ENCODE measurements around the gene B3GNT8. TPM values are rescaled to one million over a fixed set of nuclear protein-coding genes. Genes with fewer than 3 reads are reported as not detected.

Gene B3GNT8
- total RNA-seq, 1 experiment from 2014 or later: 3.7 TPM

GRCh38 chr19:41420101-41420880 is 6.9 kb downstream of the B3GNT8 start:
- no peaks in the 10 kb centered on the region for H3K27me3 ChIP-seq (replicated peaks; ENCODE audit: control insufficient read depth, insufficient read depth, low read length)
- ChIA-PET CTCF (interaction anchor here (0.9 kb wide), 1 partner anchor 68 kb away, joined by 3 read pairs; no protein-coding TSS in a partner anchor), POLR2A (interaction anchor here (0.5 to 1.1 kb wide), 2 partner anchors 19 to 103 kb away, joined by 5 to 8 read pairs; no protein-coding TSS in a partner anchor)
- BruUV-seq (replicated peaks): no TSS peak
- no peaks in the 10 kb centered on the region for H3K4me1 ChIP-seq
- 0 out of 2 replicates have a peak, but pooled peaks cover 1% of the 10 kb centered on the region for H3K36me3 ChIP-seq (ENCODE audit: control insufficient read depth, insufficient read depth, low read length)
- H3K27me3 Mint-ChIP-seq (ENCODE audit: insufficient read depth, unreplicated experiment): no peaks in the 10 kb centered on the region
- intact Hi-C loops (cut with micrococcal nuclease; ENCODE audit: unreplicated experiment): no loop called here
- H3K4me1 Mint-ChIP-seq (ENCODE audit: low read depth, unreplicated experiment): no peaks in the 10 kb centered on the region
- H3K27ac Mint-ChIP-seq (ENCODE audit: unreplicated experiment): no peak overlapping the region
- no peaks in the 10 kb centered on the region for H3K9me3 ChIP-seq
- H3K4me3 Mint-ChIP-seq (ENCODE audit: unreplicated experiment): no peak overlapping the region
- TF ChIP-seq CTCF (IDR thresholded peaks at IDR 0.05; ENCODE audit: insufficient read depth in 1 of 2, low read depth in 1 of 2, low read length in 1 of 2, severe bottlenecking in 1 of 2, unreplicated experiment in 1 of 2): no peak
- no peaks in the 10 kb centered on the region for H3K9me3 Mint-ChIP-seq (ENCODE audit: unreplicated experiment)
- DNase-seq: no peak
- peaks cover 23% of the 10 kb centered on the region for H3K36me3 Mint-ChIP-seq (ENCODE audit: insufficient read depth, unreplicated experiment)
- no peak overlapping the region for H3K4me3 ChIP-seq (ENCODE audit: low read depth, low read length)

GRCh38 chr19:41416194-41416674 is 10.9 kb downstream of the B3GNT8 start:
- no TSS peak for BruUV-seq (replicated peaks)
- Mint-ChIP-seq H3K9me3 (ENCODE audit: unreplicated experiment) (no peaks in the 10 kb centered on the region), H3K27ac (ENCODE audit: unreplicated experiment) (no peak overlapping the region), H3K4me3 (ENCODE audit: unreplicated experiment) (no peak overlapping the region), H3K27me3 (ENCODE audit: insufficient read depth, unreplicated experiment) (no peaks in the 10 kb centered on the region), H3K36me3 (ENCODE audit: insufficient read depth, unreplicated experiment) (peaks cover 30% of the 10 kb centered on the region), H3K4me1 (ENCODE audit: low read depth, unreplicated experiment) (no peaks in the 10 kb centered on the region)
- Histone ChIP-seq H3K4me3 (ENCODE audit: low read depth, low read length) (no peak overlapping the region), H3K4me1 (no peaks in the 10 kb centered on the region), H3K9me3 (no peaks in the 10 kb centered on the region), H3K27me3 (replicated peaks; ENCODE audit: control insufficient read depth, insufficient read depth, low read length) (no peaks in the 10 kb centered on the region), H3K36me3 (ENCODE audit: control insufficient read depth, insufficient read depth, low read length) (peaks cover 2% of the 10 kb centered on the region; the same call in 1 of the 2 replicates)
- ChIA-PET POLR2A (no interaction called here), CTCF (no interaction called here)
- intact Hi-C loops (cut with micrococcal nuclease; ENCODE audit: unreplicated experiment): no loop called here
- no peak for DNase-seq
- no peak for TF ChIP-seq CTCF (IDR thresholded peaks at IDR 0.05; ENCODE audit: insufficient read depth in 1 of 2, low read depth in 1 of 2, low read length in 1 of 2, severe bottlenecking in 1 of 2, unreplicated experiment in 1 of 2)

- peaks cover 30% of the 10 kb centered on the region for H3K36me3 Mint-ChIP-seq (ENCODE audit: insufficient read depth, unreplicated experiment)
- H3K4me3 Mint-ChIP-seq (ENCODE audit: unreplicated experiment): no peak overlapping the region
- TF ChIP-seq CTCF (IDR thresholded peaks at IDR 0.05; ENCODE audit: insufficient read depth in 1 of 2, low read depth in 1 of 2, low read length in 1 of 2, severe bottlenecking in 1 of 2, unreplicated experiment in 1 of 2): no peak
- Histone ChIP-seq H3K27me3 (replicated peaks; ENCODE audit: control insufficient read depth, insufficient read depth, low read length) (no peaks in the 10 kb centered on the region), H3K36me3 (ENCODE audit: control insufficient read depth, insufficient read depth, low read length) (peaks cover 2% of the 10 kb centered on the region; the same call in 1 of the 2 replicates), H3K9me3 (no peaks in the 10 kb centered on the region), H3K4me1 (0 out of 2 replicates have a peak, but pooled peaks cover under 1% of the 10 kb centered on the region), H3K4me3 (ENCODE audit: low read depth, low read length) (no peak overlapping the region)
- no TSS peak for BruUV-seq (replicated peaks)
- no peak for DNase-seq
- intact Hi-C loops (cut with micrococcal nuclease; ENCODE audit: unreplicated experiment): no loop called here
- H3K27me3 Mint-ChIP-seq (ENCODE audit: insufficient read depth, unreplicated experiment): no peaks in the 10 kb centered on the region
- peaks cover under 1% of the 10 kb centered on the region for H3K4me1 Mint-ChIP-seq (ENCODE audit: low read depth, unreplicated experiment)
- H3K9me3 Mint-ChIP-seq (ENCODE audit: unreplicated experiment): no peaks in the 10 kb centered on the region
- CTCF ChIA-PET: no interaction called here
- no peak overlapping the region for H3K27ac Mint-ChIP-seq (ENCODE audit: unreplicated experiment)
- POLR2A ChIA-PET: interaction anchor here (0.6 kb wide), 1 partner anchor 776 kb away, joined by 3 read pairs; no protein-coding TSS in a partner anchor
Observed at GRCh38 chr19:41415154-41415571, 12.0 kb downstream of the B3GNT8 start.

Measured in Caco-2 (cell line).